Measurements from ENCODE around the gene DPP6. TPM values are rescaled to one million over a fixed set of nuclear protein-coding genes. Genes with fewer than 3 reads are reported as not detected.

The DPP6 gene
- total and polyA plus RNA-seq, 2 experiments from 2014 or later, result not detected

DNA sequence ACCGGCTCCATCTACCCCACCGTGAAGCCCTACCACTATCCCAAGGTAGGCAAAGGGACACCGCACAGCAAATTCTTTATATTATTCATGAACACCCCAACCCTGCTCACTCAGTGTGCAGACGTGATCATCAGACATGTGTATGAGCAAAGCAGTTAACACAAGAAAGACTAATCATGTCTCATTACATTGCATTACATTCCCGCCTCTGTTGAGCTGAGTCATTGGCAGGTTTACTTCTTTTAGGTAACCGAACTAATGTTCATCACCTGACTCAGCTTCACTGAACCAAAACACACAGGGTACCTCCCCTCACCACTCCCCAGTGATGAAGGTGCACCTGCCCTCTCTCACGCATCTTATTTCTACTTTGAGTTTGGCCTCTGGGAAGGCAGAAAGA, 717.3 kb downstream of the DPP6 start:
- H3K27ac ChIP-seq (ENCODE audit: low read depth), result no peak overlapping the region
- H3K27ac Mint-ChIP-seq, result no peak overlapping the region
- no peaks in the 10 kb centered on the region for H4K20me1 ChIP-seq (replicated peaks; ENCODE audit: insufficient read depth)
- no peaks in the 10 kb centered on the region for H3K4me1 ChIP-seq (ENCODE audit: insufficient read depth)
- no peak for DNase-seq (ENCODE audit: low spot score)
- H3K4me3 Mint-ChIP-seq, result no peak overlapping the region
- H3K4me2 ChIP-seq, result no peak overlapping the region
- H3K79me2 ChIP-seq (replicated peaks; ENCODE audit: insufficient read depth), result no peaks in the 10 kb centered on the region
- H2AFZ ChIP-seq, result no peak overlapping the region
- no peaks in the 10 kb centered on the region for H3K27me3 ChIP-seq (ENCODE audit: insufficient read depth)
- H3K9me3 Mint-ChIP-seq, result peaks cover 8% of the 10 kb centered on the region; the same call in 1 of the 3 replicates
- H3K4me3 ChIP-seq, result no peak overlapping the region
- H3K4me1 Mint-ChIP-seq, result peaks cover 27% of the 10 kb centered on the region
- no peaks in the 10 kb centered on the region for H3F3A ChIP-seq (replicated peaks; ENCODE audit: low read depth)
- TF ChIP-seq ZNF114 (CRISPR knock-in tag; IDR thresholded peaks at IDR 0.05) (no peak), NANOG (IDR thresholded peaks at IDR 0.05; ENCODE audit: borderline replicate concordance) (no peak), STAT1 (IDR thresholded peaks at IDR 0.05; ENCODE audit: unreplicated experiment) (no peak), POLR2AphosphoS5 (IDR thresholded peaks at IDR 0.05; ENCODE audit: low read depth) (no peak), EZH2phosphoT487 (IDR thresholded peaks at IDR 0.05; ENCODE audit: unreplicated experiment) (no peak), CREB1 (CRISPR knock-in tag; IDR thresholded peaks at IDR 0.05; ENCODE audit: low read depth) (no peak), EZH2 (IDR thresholded peaks at IDR 0.05; ENCODE audit: low read depth, unreplicated experiment) (no peak), JUNB (IDR thresholded peaks at IDR 0.05; ENCODE audit: unreplicated experiment) (no peak), ZNF331 (CRISPR knock-in tag; IDR thresholded peaks at IDR 0.05; ENCODE audit: low read depth) (no peak)
- TF ChIP-seq, protein P1, sequence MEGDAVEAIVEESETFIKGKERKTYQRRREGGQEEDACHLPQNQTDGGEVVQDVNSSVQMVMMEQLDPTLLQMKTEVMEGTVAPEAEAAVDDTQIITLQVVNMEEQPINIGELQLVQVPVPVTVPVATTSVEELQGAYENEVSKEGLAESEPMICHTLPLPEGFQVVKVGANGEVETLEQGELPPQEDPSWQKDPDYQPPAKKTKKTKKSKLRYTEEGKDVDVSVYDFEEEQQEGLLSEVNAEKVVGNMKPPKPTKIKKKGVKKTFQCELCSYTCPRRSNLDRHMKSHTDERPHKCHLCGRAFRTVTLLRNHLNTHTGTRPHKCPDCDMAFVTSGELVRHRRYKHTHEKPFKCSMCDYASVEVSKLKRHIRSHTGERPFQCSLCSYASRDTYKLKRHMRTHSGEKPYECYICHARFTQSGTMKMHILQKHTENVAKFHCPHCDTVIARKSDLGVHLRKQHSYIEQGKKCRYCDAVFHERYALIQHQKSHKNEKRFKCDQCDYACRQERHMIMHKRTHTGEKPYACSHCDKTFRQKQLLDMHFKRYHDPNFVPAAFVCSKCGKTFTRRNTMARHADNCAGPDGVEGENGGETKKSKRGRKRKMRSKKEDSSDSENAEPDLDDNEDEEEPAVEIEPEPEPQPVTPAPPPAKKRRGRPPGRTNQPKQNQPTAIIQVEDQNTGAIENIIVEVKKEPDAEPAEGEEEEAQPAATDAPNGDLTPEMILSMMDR (conservative IDR thresholded peaks at IDR 0.05; ENCODE audit: low read depth in 2 of 2), result no peak
- TF ChIP-seq, protein P2, sequence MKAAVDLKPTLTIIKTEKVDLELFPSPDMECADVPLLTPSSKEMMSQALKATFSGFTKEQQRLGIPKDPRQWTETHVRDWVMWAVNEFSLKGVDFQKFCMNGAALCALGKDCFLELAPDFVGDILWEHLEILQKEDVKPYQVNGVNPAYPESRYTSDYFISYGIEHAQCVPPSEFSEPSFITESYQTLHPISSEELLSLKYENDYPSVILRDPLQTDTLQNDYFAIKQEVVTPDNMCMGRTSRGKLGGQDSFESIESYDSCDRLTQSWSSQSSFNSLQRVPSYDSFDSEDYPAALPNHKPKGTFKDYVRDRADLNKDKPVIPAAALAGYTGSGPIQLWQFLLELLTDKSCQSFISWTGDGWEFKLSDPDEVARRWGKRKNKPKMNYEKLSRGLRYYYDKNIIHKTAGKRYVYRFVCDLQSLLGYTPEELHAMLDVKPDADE (IDR thresholded peaks at IDR 0.05), result no peak
- TF ChIP-seq, protein P3, sequence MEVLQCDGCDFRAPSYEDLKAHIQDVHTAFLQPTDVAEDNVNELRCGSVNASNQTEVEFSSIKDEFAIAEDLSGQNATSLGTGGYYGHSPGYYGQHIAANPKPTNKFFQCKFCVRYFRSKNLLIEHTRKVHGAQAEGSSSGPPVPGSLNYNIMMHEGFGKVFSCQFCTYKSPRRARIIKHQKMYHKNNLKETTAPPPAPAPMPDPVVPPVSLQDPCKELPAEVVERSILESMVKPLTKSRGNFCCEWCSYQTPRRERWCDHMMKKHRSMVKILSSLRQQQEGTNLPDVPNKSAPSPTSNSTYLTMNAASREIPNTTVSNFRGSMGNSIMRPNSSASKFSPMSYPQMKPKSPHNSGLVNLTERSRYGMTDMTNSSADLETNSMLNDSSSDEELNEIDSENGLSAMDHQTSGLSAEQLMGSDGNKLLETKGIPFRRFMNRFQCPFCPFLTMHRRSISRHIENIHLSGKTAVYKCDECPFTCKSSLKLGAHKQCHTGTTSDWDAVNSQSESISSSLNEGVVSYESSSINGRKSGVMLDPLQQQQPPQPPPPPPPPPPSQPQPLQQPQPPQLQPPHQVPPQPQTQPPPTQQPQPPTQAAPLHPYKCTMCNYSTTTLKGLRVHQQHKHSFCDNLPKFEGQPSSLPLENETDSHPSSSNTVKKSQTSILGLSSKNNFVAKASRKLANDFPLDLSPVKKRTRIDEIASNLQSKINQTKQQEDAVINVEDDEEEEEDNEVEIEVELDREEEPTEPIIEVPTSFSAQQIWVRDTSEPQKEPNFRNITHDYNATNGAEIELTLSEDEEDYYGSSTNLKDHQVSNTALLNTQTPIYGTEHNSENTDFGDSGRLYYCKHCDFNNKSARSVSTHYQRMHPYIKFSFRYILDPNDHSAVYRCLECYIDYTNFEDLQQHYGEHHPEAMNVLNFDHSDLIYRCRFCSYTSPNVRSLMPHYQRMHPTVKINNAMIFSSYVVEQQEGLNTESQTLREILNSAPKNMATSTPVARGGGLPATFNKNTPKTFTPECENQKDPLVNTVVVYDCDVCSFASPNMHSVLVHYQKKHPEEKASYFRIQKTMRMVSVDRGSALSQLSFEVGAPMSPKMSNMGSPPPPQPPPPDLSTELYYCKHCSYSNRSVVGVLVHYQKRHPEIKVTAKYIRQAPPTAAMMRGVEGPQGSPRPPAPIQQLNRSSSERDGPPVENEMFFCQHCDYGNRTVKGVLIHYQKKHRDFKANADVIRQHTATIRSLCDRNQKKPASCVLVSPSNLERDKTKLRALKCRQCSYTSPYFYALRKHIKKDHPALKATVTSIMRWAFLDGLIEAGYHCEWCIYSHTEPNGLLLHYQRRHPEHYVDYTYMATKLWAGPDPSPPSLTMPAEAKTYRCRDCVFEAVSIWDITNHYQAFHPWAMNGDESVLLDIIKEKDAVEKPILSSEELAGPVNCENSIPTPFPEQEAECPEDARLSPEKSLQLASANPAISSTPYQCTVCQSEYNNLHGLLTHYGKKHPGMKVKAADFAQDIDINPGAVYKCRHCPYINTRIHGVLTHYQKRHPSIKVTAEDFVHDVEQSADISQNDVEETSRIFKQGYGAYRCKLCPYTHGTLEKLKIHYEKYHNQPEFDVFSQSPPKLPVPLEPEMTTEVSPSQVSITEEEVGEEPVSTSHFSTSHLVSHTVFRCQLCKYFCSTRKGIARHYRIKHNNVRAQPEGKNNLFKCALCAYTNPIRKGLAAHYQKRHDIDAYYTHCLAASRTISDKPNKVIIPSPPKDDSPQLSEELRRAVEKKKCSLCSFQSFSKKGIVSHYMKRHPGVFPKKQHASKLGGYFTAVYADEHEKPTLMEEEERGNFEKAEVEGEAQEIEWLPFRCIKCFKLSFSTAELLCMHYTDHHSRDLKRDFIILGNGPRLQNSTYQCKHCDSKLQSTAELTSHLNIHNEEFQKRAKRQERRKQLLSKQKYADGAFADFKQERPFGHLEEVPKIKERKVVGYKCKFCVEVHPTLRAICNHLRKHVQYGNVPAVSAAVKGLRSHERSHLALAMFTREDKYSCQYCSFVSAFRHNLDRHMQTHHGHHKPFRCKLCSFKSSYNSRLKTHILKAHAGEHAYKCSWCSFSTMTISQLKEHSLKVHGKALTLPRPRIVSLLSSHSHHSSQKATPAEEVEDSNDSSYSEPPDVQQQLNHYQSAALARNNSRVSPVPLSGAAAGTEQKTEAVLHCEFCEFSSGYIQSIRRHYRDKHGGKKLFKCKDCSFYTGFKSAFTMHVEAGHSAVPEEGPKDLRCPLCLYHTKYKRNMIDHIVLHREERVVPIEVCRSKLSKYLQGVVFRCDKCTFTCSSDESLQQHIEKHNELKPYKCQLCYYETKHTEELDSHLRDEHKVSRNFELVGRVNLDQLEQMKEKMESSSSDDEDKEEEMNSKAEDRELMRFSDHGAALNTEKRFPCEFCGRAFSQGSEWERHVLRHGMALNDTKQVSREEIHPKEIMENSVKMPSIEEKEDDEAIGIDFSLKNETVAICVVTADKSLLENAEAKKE (CRISPR knock-in tag; IDR thresholded peaks at IDR 0.05), result no peak
- TF ChIP-seq, protein P4, sequence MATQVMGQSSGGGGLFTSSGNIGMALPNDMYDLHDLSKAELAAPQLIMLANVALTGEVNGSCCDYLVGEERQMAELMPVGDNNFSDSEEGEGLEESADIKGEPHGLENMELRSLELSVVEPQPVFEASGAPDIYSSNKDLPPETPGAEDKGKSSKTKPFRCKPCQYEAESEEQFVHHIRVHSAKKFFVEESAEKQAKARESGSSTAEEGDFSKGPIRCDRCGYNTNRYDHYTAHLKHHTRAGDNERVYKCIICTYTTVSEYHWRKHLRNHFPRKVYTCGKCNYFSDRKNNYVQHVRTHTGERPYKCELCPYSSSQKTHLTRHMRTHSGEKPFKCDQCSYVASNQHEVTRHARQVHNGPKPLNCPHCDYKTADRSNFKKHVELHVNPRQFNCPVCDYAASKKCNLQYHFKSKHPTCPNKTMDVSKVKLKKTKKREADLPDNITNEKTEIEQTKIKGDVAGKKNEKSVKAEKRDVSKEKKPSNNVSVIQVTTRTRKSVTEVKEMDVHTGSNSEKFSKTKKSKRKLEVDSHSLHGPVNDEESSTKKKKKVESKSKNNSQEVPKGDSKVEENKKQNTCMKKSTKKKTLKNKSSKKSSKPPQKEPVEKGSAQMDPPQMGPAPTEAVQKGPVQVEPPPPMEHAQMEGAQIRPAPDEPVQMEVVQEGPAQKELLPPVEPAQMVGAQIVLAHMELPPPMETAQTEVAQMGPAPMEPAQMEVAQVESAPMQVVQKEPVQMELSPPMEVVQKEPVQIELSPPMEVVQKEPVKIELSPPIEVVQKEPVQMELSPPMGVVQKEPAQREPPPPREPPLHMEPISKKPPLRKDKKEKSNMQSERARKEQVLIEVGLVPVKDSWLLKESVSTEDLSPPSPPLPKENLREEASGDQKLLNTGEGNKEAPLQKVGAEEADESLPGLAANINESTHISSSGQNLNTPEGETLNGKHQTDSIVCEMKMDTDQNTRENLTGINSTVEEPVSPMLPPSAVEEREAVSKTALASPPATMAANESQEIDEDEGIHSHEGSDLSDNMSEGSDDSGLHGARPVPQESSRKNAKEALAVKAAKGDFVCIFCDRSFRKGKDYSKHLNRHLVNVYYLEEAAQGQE (IDR thresholded peaks at IDR 0.05; ENCODE audit: unreplicated experiment), result no peak
- H3K27me3 Mint-ChIP-seq (ENCODE audit: insufficient read depth, low read depth, poor library complexity), result peaks cover 2% of the 10 kb centered on the region
- H3K36me3 ChIP-seq (ENCODE audit: insufficient read depth), result peaks cover 4% of the 10 kb centered on the region; the same call in 1 of the 2 replicates
- H3K36me3 Mint-ChIP-seq (ENCODE audit: low read depth), result peaks cover 5% of the 10 kb centered on the region; the same call in 2 of the 3 replicates
- ATAC-seq, result no peak
- no peaks in the 10 kb centered on the region for H3K9me2 ChIP-seq (ENCODE audit: insufficient read depth)
